Ovary (tissue), 9 donors: ENCODE results near the gene DNMT1. TPM values are rescaled to one million over a fixed set of nuclear protein-coding genes. Genes with fewer than 3 reads are reported as not detected.
A peak's percentile ranks its signal among the peaks of the same experiment; 100 is the strongest.

ENCODE experiments used
- DNase-seq, 5 donors: peaks; one replicate each; pipeline ENCODE4 v3.0.0-alpha.2; 2019 to 2020
- H3K27ac ChIP-seq, 2 donors: fragments of 200-600 bp; one replicate each; pipeline versions ENCODE4 v1.5.1 to v1.8.0; 2019 to 2022
- H3K27me3 ChIP-seq: fragments of 200-600 bp; one replicate; pipeline ENCODE4 v1.8.0; 2022
- H3K36me3 ChIP-seq: fragments of 200-600 bp; sonication (generic); one replicate; pipeline ENCODE4 v1.5.1; 2019
- H3K4me1 ChIP-seq: one replicate; pipeline ENCODE4 v1.8.1; 2013; ENCODE audit warnings: mild to moderate bottlenecking, moderate library complexity; ENCODE audit not compliant: insufficient read depth
- H3K4me3 ChIP-seq: fragments of 200-600 bp; sonication (generic); one replicate; pipeline ENCODE4 v1.5.1; 2017
- H3K9me3 ChIP-seq, 2 donors: fragments of 200-600 bp in 1 of 2; sonication (generic) in 1 of 2; one replicate each; pipeline versions ENCODE4 v1.5.1 to v1.8.1; 2013 to 2019; ENCODE audit warnings: mild to moderate bottlenecking in 1 of 2, moderate library complexity in 1 of 2
- EP300 ChIP-seq: sonication (generic); formaldehyde crosslinking; IDR thresholded peaks from one replicate; pipeline ENCODE4 v1.6.1; 2017; ENCODE audit warnings: antibody characterized with exemption
- POLR2A ChIP-seq: fragments of 450-650 bp; IDR thresholded peaks from one replicate; pipeline ENCODE4 v1.6.1; 2017; ENCODE audit warnings: antibody characterized with exemption, mild to moderate bottlenecking, moderate library complexity
- WGBS, 3 donors: extraction: QIAGEN DNeasy Blood & Tissue Kit in 1 of 3; methylation state at CpG; one replicate each; pipeline versions ENCODE4 v1.1.5 to v1.1.7; 2013 to 2017; 5-methylcytosine and 5-hydroxymethylcytosine counted together
- intact Hi-C, 4 donors: fragments of 100-400 bp; cut with DNase I; formaldehyde crosslinking; loops; one replicate each; pipeline versions ENCODE4 v1.11.0 to v1.15.1; 2022 to 2023
- microRNA-seq, 3 donors: library from miRNA; unstranded; fragments of <30 nt; microRNA quantifications; one replicate each; pipeline versions ENCODE4 to v1.2.0, GENCODE V29; 2019 to 2020
- polyA plus RNA-seq, 2 donors: library from polyadenylated mRNA; stranded (reverse); fragments of 200-250 nt in 1 of 2; fragments of 350-450 nt in 1 of 2; fragmentation: Illumina TruSeq in 1 of 2; extraction: RNeasy Lipid Tissue Mini Kit (QIAGEN cat#74804) in 1 of 2; gene quantifications; one replicate each; pipeline ENCODE4 v1.2.3, GENCODE V29; 2013 to 2014
- small RNA-seq: library from RNA; depleted of rRNA; stranded (forward); fragments of <200 nt; gene quantifications from one replicate; pipeline ENCODE3, GENCODE V24; 2016
- total RNA-seq, 7 donors: library from RNA; depleted of rRNA in 2 of 7; stranded (reverse); fragments of >200 nt in 2 of 7; fragmentation: NEBNext Ultra II Directional in 3 of 7; extraction: Animal tissue kit (Norgen Biotek cat#: 25700) in 3 of 7; gene quantifications; one replicate each; pipeline versions ENCODE4 v1.1.0 to v1.2.4, GENCODE V29; 2016 to 2023
- TF ChIP-seq, protein P1 (sequence below), 3 donors: fragments of 450-650 bp in 2 of 3; fragments of 200-600 bp in 1 of 3; IDR thresholded peaks; one replicate each; pipeline versions ENCODE4 v1.5.1 to v1.8.0; 2016 to 2022; ENCODE audit warnings: antibody characterized with exemption in 3 of 3, mild to moderate bottlenecking in 1 of 3
- donor health status: DM: no; HTN: no; CAD: no; lungs with moderate emphysema.
- donor health status: DM: no; HTN: no; CAD: no.
- donor health status: Bipolar disorder and iron deficiency.
- donor health status: DM: yes; HTN: yes; CAD: no.
- donor health status: DM: no; HTN: no; CAD: no.
- donor health status: DM: yes; HTN: yes; CAD: no.

Gene DNMT1
- total and polyA plus RNA-seq, 9 donors, result 19.8 to 74.2 (median 41.8) TPM

DNA sequence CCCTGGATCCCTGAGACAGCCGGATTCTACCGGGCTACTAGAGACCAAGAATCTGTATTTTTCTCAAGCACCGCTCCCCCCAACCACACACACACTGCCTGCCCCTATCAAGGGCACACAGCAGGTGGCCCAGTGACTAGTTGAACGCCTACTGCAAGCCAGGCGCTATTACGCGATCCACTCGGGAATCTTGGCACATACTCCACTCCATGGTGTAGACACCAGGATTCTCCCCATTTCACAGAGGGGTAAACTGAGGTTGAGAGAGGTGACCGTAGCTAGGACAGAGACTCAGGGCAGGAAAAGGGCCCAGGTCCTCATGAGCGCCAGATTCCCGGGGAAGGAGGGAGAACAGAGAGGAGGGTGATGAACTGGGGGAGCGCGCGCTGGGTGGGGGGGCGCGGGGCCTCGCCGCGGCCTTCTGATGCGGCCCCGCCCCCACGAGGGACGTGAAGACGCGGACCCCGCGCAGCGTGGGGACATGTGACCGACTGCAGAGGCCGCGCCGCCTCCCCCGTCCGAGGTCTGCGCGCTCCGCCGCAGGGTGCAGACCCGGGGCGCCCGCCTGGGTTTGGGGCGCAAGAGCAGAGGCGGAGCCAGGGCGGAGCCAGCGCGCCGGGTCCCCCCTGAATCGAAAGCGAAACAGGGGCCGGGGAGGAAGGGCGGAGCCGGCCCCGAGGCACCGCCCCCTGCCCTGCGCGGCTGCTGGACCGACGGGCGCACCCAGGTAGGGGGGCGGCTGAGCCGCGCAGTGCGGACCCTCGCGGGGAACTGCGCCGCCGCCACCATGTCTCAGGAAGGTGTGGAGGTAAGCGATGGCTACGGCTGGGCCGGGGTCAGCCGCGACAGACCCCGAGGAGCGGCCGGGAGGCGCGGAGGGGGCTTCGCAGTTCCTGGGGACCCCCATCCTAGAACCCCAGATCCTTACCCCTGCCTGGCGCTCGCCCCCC, 108.8 kb downstream of the DNMT1 start, which contains the start of gene SHFL:
SHFL (plus strand) TSS at position 677 of the 950 bp plus-strand sequence; CDS start at position 788, 111 bp downstream.
- Histone ChIP-seq H3K4me3 (peak within 1 kb of the TSS; percentile 69), H3K36me3 (no peaks in the 10 kb centered on the region), H3K4me1 (peaks cover 1% of the 10 kb centered on the region), H3K27ac (peak within 1 kb of the TSS; percentile 74 to 79), H3K9me3 (no peaks in the 10 kb centered on the region), H3K27me3 (no peaks in the 10 kb centered on the region)
- WGBS, 3 donors, result 2 to 3% (median 2%) methylated on average over 57 to 81 of the region's 81 CpGs
- DNase-seq, result peak; percentile 76 to 87 (median 84)
- intact Hi-C loops, result no loop called here
- TF ChIP-seq POLR2A (no peak), EP300 (no peak)
- TF ChIP-seq, protein P1, sequence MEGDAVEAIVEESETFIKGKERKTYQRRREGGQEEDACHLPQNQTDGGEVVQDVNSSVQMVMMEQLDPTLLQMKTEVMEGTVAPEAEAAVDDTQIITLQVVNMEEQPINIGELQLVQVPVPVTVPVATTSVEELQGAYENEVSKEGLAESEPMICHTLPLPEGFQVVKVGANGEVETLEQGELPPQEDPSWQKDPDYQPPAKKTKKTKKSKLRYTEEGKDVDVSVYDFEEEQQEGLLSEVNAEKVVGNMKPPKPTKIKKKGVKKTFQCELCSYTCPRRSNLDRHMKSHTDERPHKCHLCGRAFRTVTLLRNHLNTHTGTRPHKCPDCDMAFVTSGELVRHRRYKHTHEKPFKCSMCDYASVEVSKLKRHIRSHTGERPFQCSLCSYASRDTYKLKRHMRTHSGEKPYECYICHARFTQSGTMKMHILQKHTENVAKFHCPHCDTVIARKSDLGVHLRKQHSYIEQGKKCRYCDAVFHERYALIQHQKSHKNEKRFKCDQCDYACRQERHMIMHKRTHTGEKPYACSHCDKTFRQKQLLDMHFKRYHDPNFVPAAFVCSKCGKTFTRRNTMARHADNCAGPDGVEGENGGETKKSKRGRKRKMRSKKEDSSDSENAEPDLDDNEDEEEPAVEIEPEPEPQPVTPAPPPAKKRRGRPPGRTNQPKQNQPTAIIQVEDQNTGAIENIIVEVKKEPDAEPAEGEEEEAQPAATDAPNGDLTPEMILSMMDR (IDR thresholded peaks at IDR 0.05), result peak in 1 of 3 donors; percentile 7

- Histone ChIP-seq H3K9me3 (no peaks in the 10 kb centered on the region), H3K36me3 (no peaks in the 10 kb centered on the region), H3K4me1 (peaks cover 1% of the 10 kb centered on the region), H3K27me3 (no peaks in the 10 kb centered on the region), H3K27ac (no peak overlapping the region), H3K4me3 (no peak overlapping the region)
- DNase-seq, result no peak
- TF ChIP-seq POLR2A, result no peak
- TF ChIP-seq EP300, result no peak
- TF ChIP-seq, protein P1 (IDR thresholded peaks at IDR 0.05), result no peak
- 44 to 52% (median 52%) methylated on average over 3 of the region's 3 CpGs for WGBS, 3 donors
- intact Hi-C loops, result no loop called here
Observed at GRCh38 chr19:10084803-10085202, 110.0 kb downstream of the DNMT1 start.

GRCh38 chr19:10083911-10084310, 110.8 kb downstream of the DNMT1 start:
- intact Hi-C loops, result no loop called here
- no peaks in the 10 kb centered on the region for H3K27me3 ChIP-seq
- no peak overlapping the region for H3K4me3 ChIP-seq
- no peak for TF ChIP-seq POLR2A
- no peak for TF ChIP-seq EP300
- TF ChIP-seq, protein P1 (IDR thresholded peaks at IDR 0.05), result no peak
- H3K27ac ChIP-seq, result no peak overlapping the region
- no peaks in the 10 kb centered on the region for H3K36me3 ChIP-seq
- no peaks in the 10 kb centered on the region for H3K9me3 ChIP-seq
- peaks cover 1% of the 10 kb centered on the region for H3K4me1 ChIP-seq
- DNase-seq, result no peak
- WGBS, 3 donors, result 73 to 77% (median 75%) methylated on average over 9 of the region's 9 CpGs

Small RNAs within 50 kb of the gene (microRNA-seq; reads per million reads assigned to microRNA genes)
- 0 reads per million in 3 donors for gene MIR4322

Small RNAs within 50 kb of the gene (small RNA-seq; reads per million reads assigned to genes)
- not detected for gene MIR4322
- 55.0 reads per million, percentile 90 among the genes with 10 or more reads in this experiment for gene SNORD105
- gene SNORD105B, result 1,427 reads per million, percentile 97 among the genes with 10 or more reads in this experiment

Other genes starting within 250 kb of the DNMT1 start
- 1 to 10 TPM; 1.7 to 9.0 (median 4.4) TPM for gene COL5A3, start 184.4 kb downstream of the DNMT1 start, total RNA-seq
- 1 to 10 TPM; 1.5 to 6.7 TPM for gene COL5A3, start 184.4 kb downstream of the DNMT1 start, polyA plus RNA-seq
- gene RDH8, start 181.5 kb downstream of the DNMT1 start, total RNA-seq, result not detected
- not detected for gene RDH8, start 181.5 kb downstream of the DNMT1 start, polyA plus RNA-seq
- 10 to 100 TPM; 34.0 to 49.5 (median 40.2) TPM for gene SHFL, start 108.6 kb downstream of the DNMT1 start, total RNA-seq
- gene SHFL, start 108.6 kb downstream of the DNMT1 start, polyA plus RNA-seq, result 10 to 100 TPM; 39.0 to 42.1 TPM
- under 1 TPM in 6 of 7 donors, not detected in 1; 0.15 to 0.80 (median 0.38) TPM for gene ANGPTL6, start 92.3 kb downstream of the DNMT1 start, total RNA-seq
- 1 to 10 TPM in 1 of 2 donors, under 1 TPM in 1; 0.10 to 1.4 TPM for gene ANGPTL6, start 92.3 kb downstream of the DNMT1 start, polyA plus RNA-seq
- 10 to 100 TPM; 21.0 to 58.3 (median 44.4) TPM for gene PPAN, start 88.6 kb downstream of the DNMT1 start, total RNA-seq
- gene PPAN, start 88.6 kb downstream of the DNMT1 start, polyA plus RNA-seq, result 10 to 100 TPM in 1 of 2 donors, 1 to 10 TPM in 1; 6.2 to 33.3 TPM
- 10 to 100 TPM in 5 of 7 donors, 1 to 10 TPM in 2; 5.5 to 18.5 (median 14.4) TPM for gene P2RY11, start 83.3 kb downstream of the DNMT1 start, total RNA-seq
- 1 to 10 TPM; 2.1 to 8.7 TPM for gene P2RY11, start 83.3 kb downstream of the DNMT1 start, polyA plus RNA-seq
- gene EIF3G, start 75.1 kb downstream of the DNMT1 start, total RNA-seq, result 100 to 1,000 TPM; 284 to 375 (median 298) TPM
- 100 to 1,000 TPM; 293 to 311 TPM for gene EIF3G, start 75.1 kb downstream of the DNMT1 start, polyA plus RNA-seq
- gene S1PR2, start 36.4 kb upstream of the DNMT1 start, total RNA-seq, result 10 to 100 TPM in 4 of 7 donors, 1 to 10 TPM in 3; 3.6 to 25.9 (median 12.7) TPM
- gene S1PR2, start 36.4 kb upstream of the DNMT1 start, polyA plus RNA-seq, result 1 to 10 TPM; 4.9 to 5.1 TPM
- gene MRPL4, start 57.3 kb upstream of the DNMT1 start, total RNA-seq, result 10 to 100 TPM; 42.2 to 73.3 (median 58.9) TPM
- 10 to 100 TPM in 1 of 2 donors, 1 to 10 TPM in 1; 4.7 to 60.6 TPM for gene MRPL4, start 57.3 kb upstream of the DNMT1 start, polyA plus RNA-seq
- gene ICAM1, start 76.2 kb upstream of the DNMT1 start, total RNA-seq, result 100 to 1,000 TPM in 1 of 7 donors, 10 to 100 TPM in 6; 12.1 to 116 (median 18.7) TPM
- gene ICAM1, start 76.2 kb upstream of the DNMT1 start, polyA plus RNA-seq, result 10 to 100 TPM; 12.3 to 20.6 TPM
- gene ICAM4, start 92.0 kb upstream of the DNMT1 start, total RNA-seq, result 1 to 10 TPM in 2 of 7 donors, under 1 TPM in 5; 0.26 to 3.3 (median 0.60) TPM
- under 1 TPM; 0.17 to 0.29 TPM for gene ICAM4, start 92.0 kb upstream of the DNMT1 start, polyA plus RNA-seq
- gene ICAM5, start 95.0 kb upstream of the DNMT1 start, total RNA-seq, result 10 to 100 TPM in 3 of 7 donors, 1 to 10 TPM in 1, under 1 TPM in 3; 0.51 to 16.1 (median 2.5) TPM
- gene ICAM5, start 95.0 kb upstream of the DNMT1 start, polyA plus RNA-seq, result under 1 TPM in 1 of 2 donors, not detected in 1; 0.11 TPM
- 1 to 10 TPM; 2.6 to 5.6 (median 3.0) TPM for gene ZGLP1, start 114.9 kb upstream of the DNMT1 start, total RNA-seq
- gene ZGLP1, start 114.9 kb upstream of the DNMT1 start, polyA plus RNA-seq, result 1 to 10 TPM in 1 of 2 donors, under 1 TPM in 1; 0.27 to 4.5 TPM
- 10 to 100 TPM; 11.1 to 23.6 (median 13.2) TPM for gene FDX2, start 121.1 kb upstream of the DNMT1 start, total RNA-seq
- 10 to 100 TPM in 1 of 2 donors, 1 to 10 TPM in 1; 2.5 to 16.8 TPM for gene FDX2, start 121.1 kb upstream of the DNMT1 start, polyA plus RNA-seq
- 10 to 100 TPM; 13.1 to 50.7 (median 41.0) TPM for gene RAVER1, start 138.6 kb upstream of the DNMT1 start, total RNA-seq
- gene RAVER1, start 138.6 kb upstream of the DNMT1 start, polyA plus RNA-seq, result 10 to 100 TPM in 1 of 2 donors, 1 to 10 TPM in 1; 1.3 to 18.2 TPM
- 10 to 100 TPM in 1 of 7 donors, 1 to 10 TPM in 6; 2.2 to 10.9 (median 3.6) TPM for gene ICAM3, start 144.7 kb upstream of the DNMT1 start, total RNA-seq
- gene ICAM3, start 144.7 kb upstream of the DNMT1 start, polyA plus RNA-seq, result 1 to 10 TPM; 3.9 to 4.3 TPM
- 100 to 1,000 TPM in 1 of 7 donors, 10 to 100 TPM in 6; 55.4 to 118 (median 81.6) TPM for gene TYK2, start 185.6 kb upstream of the DNMT1 start, total RNA-seq
- gene TYK2, start 185.6 kb upstream of the DNMT1 start, polyA plus RNA-seq, result 10 to 100 TPM; 62.7 to 73.2 TPM
- 100 to 1,000 TPM in 5 of 7 donors, 10 to 100 TPM in 2; 81.3 to 123 (median 113) TPM for gene CDC37, start 208.6 kb upstream of the DNMT1 start, total RNA-seq
- gene CDC37, start 208.6 kb upstream of the DNMT1 start, polyA plus RNA-seq, result 100 to 1,000 TPM; 117 to 180 TPM
- gene PDE4A, start 225.6 kb upstream of the DNMT1 start, total RNA-seq, result 1 to 10 TPM in 6 of 7 donors, under 1 TPM in 1; 0.71 to 4.8 (median 3.0) TPM
- gene PDE4A, start 225.6 kb upstream of the DNMT1 start, polyA plus RNA-seq, result 1 to 10 TPM; 2.1 to 2.6 TPM